GM19023 (cell line): Measurements from ENCODE around the gene DIRAS1.
"Not testable (repeated sequence)": the region's sequence is repeated elsewhere in the genome, so short reads cannot be mapped to it uniquely, and the experiment has no call there.

ENCODE experiments used
- ATAC-seq: cut with Tn5 transposase; IDR thresholded peaks from one replicate; pipeline ENCODE4 v1.9.1; 2021; ENCODE audit warnings: mild to moderate bottlenecking, moderate library complexity; ENCODE audit not compliant: unreplicated experiment

The DIRAS1 gene

GRCh38 chr19:2714102-2714501 lies 7.1 kb downstream of the DIRAS1 start:
- ATAC-seq = not testable (repeated sequence)

- ATAC-seq = not testable (repeated sequence)
Measured at GRCh38 chr19:2713170-2713569, 8.0 kb downstream of the DIRAS1 start.

GRCh38 chr19:2711875-2712205 lies 9.3 kb downstream of the DIRAS1 start:
- no peak for ATAC-seq

GRCh38 chr19:2711172-2711874 lies 9.8 kb downstream of the DIRAS1 start:
- ATAC-seq = no peak

- no peak for ATAC-seq
Measured at GRCh38 chr19:2706251-2706650, 14.9 kb downstream of the DIRAS1 start.

- no peak for ATAC-seq
Measured at GRCh38 chr19:2703691-2704216, 17.4 kb downstream of the DIRAS1 start.

- no peak for ATAC-seq
Measured at GRCh38 chr19:2703077-2703437, 18.1 kb downstream of the DIRAS1 start.

- peak; percentile 84 for ATAC-seq
Measured at GRCh38 chr19:2702170-2703076, 18.7 kb downstream of the DIRAS1 start, which contains the start of gene GNG7. TSS of gene GNG7 (minus strand) at chr19:2702694. CDS start at chr19:2520688, 182,006 bp downstream.

GRCh38 chr19:2701361-2702169 lies 19.6 kb downstream of the DIRAS1 start:
- no peak for ATAC-seq

GRCh38 chr19:2700660-2701360 lies 20.4 kb downstream of the DIRAS1 start:
- ATAC-seq = no peak

GRCh38 chr19:2699413-2700140 lies 21.6 kb downstream of the DIRAS1 start:
- ATAC-seq = no peak

- ATAC-seq = no peak
Measured at GRCh38 chr19:2694196-2694595, 27.0 kb downstream of the DIRAS1 start.

- ATAC-seq = no peak
Measured at GRCh38 chr19:2693492-2694160, 27.5 kb downstream of the DIRAS1 start.

GRCh38 chr19:2691951-2692350 lies 29.2 kb downstream of the DIRAS1 start:
- ATAC-seq = no peak

- ATAC-seq = no peak
Measured at GRCh38 chr19:2690856-2691255, 30.3 kb downstream of the DIRAS1 start.

- no peak for ATAC-seq
Measured at GRCh38 chr19:2686360-2686759, 34.8 kb downstream of the DIRAS1 start.

GRCh38 chr19:2685204-2685704 lies 35.9 kb downstream of the DIRAS1 start:
- ATAC-seq = no peak

- ATAC-seq = no peak
Measured at GRCh38 chr19:2683430-2684003, 37.7 kb downstream of the DIRAS1 start.

- no peak for ATAC-seq
Measured at GRCh38 chr19:2680808-2681207, 40.4 kb downstream of the DIRAS1 start.
